ENCODE results near the gene CD69.

DNA sequence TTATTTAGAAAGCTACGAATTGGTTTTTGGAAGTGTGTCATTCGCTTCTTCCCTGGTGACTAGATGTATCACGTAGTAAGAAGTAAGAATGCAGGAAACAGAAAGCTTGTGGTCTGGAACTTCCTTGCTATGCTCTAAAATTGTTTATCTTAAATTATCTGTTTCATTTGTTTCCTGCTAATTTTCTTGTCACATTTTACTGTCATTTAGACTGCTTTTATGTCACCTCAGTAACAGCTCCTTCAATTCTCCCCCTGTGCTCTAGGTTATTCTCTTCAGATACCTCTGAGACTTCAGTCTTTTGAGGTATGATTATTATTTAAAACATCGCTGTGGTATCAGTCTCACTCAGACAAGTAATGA is 699 bp upstream of the CD69 start:
- TF ChIP-seq, protein P1, sequence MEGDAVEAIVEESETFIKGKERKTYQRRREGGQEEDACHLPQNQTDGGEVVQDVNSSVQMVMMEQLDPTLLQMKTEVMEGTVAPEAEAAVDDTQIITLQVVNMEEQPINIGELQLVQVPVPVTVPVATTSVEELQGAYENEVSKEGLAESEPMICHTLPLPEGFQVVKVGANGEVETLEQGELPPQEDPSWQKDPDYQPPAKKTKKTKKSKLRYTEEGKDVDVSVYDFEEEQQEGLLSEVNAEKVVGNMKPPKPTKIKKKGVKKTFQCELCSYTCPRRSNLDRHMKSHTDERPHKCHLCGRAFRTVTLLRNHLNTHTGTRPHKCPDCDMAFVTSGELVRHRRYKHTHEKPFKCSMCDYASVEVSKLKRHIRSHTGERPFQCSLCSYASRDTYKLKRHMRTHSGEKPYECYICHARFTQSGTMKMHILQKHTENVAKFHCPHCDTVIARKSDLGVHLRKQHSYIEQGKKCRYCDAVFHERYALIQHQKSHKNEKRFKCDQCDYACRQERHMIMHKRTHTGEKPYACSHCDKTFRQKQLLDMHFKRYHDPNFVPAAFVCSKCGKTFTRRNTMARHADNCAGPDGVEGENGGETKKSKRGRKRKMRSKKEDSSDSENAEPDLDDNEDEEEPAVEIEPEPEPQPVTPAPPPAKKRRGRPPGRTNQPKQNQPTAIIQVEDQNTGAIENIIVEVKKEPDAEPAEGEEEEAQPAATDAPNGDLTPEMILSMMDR (IDR thresholded peaks at IDR 0.05) = no peak
- no peak for TF ChIP-seq POLR2A (IDR thresholded peaks at IDR 0.05)
